HEK293 (cell line): ENCODE data around the gene GNB3.

Source experiments
- CTCF ChIA-PET: fragments of 350-600 bp; formaldehyde crosslinking; extraction: SDS; loops from one replicate; lab custom pipeline; 2021; ENCODE audit warnings: antibody characterized with exemption; lab: Yijun Ruan, JAX
- POLR2A ChIA-PET: fragments of 300-600 bp; formaldehyde crosslinking; extraction: SDS; loops from one replicate; lab custom pipeline; 2020; ENCODE audit warnings: antibody characterized with exemption, inconsistent platforms; lab: Yijun Ruan, JAX
- H3K27ac ChIP-seq: fragments of 200-500 bp; sonication (Bioruptor generic); 2 replicates; pipeline ENCODE4 v1.5.1; 2014; ENCODE audit warnings: low read depth, low read length, control low read depth, inconsistent platforms; ENCODE audit errors: extremely low read depth
- H3K36me3 ChIP-seq, 2 experiments: fragments of 200-500 bp in 1 of 2; sonication (Bioruptor generic) in 1 of 2; 1 replicate in 1 of 2; 2 replicates in 1 of 2; pipeline ENCODE4 v1.5.1; 2014 to 2017; ENCODE audit warnings: inconsistent platforms in 2 of 2, low read length in 2 of 2; ENCODE audit not compliant: control insufficient read depth in 2 of 2, insufficient read depth in 1 of 2
- H3K4me1 ChIP-seq: fragments of 200-500 bp; sonication (Bioruptor generic); 2 replicates; pipeline ENCODE4 v1.5.1; 2014; ENCODE audit warnings: mild to moderate bottlenecking, low read length, inconsistent platforms; ENCODE audit not compliant: control insufficient read depth, insufficient read depth
- H3K4me3 ChIP-seq: 2 replicates; pipeline ENCODE4 v1.5.1; 2011; ENCODE audit warnings: low read depth, mild to moderate bottlenecking, control low read depth, low read length, moderate library complexity
- H3K9me3 ChIP-seq: fragments of 200-500 bp; sonication (Bioruptor generic); 2 replicates; pipeline ENCODE4 v1.5.1; 2014; ENCODE audit warnings: low read depth, low read length, inconsistent platforms; ENCODE audit not compliant: control insufficient read depth, insufficient read depth
- SETDB1 ChIP-seq: IDR thresholded peaks from one replicate; pipeline ENCODE4 v1.6.1; 2017; ENCODE audit warnings: mild to moderate bottlenecking, low read length, moderate library complexity, mixed read lengths; ENCODE audit not compliant: insufficient read length
- ZFP3 ChIP-seq: fragments of 450-650 bp; formaldehyde crosslinking; IDR thresholded peaks from 2 replicates; pipeline ENCODE4 v1.5.1; 2016; ENCODE audit warnings: low read depth, missing biosample characterization, missing genetic modification characterization
- ZNF112 ChIP-seq: fragments of 450-650 bp; formaldehyde crosslinking; IDR thresholded peaks from 2 replicates; pipeline ENCODE4 v1.5.0; 2017; ENCODE audit warnings: missing biosample characterization, missing genetic modification characterization
- ZNF19 ChIP-seq: fragments of 450-650 bp; formaldehyde crosslinking; IDR thresholded peaks from 2 replicates; pipeline ENCODE4; 2016; ENCODE audit warnings: missing biosample characterization, missing genetic modification characterization, low read depth
- ZNF214 ChIP-seq: fragments of 450-650 bp; formaldehyde crosslinking; IDR thresholded peaks from 2 replicates; pipeline ENCODE4 v1.5.1; 2017; ENCODE audit warnings: missing biosample characterization, mild to moderate bottlenecking, missing genetic modification characterization, borderline replicate concordance
- ZNF521 ChIP-seq: fragments of 450-650 bp; formaldehyde crosslinking; IDR thresholded peaks from 2 replicates; pipeline ENCODE4 v1.5.1; 2017; ENCODE audit warnings: missing biosample characterization, mild to moderate bottlenecking, missing genetic modification characterization
- ZNF529 ChIP-seq: fragments of 450-650 bp; formaldehyde crosslinking; IDR thresholded peaks from 2 replicates; pipeline ENCODE4 v1.5.1; 2017; ENCODE audit warnings: missing genetic modification characterization, missing biosample characterization; ENCODE audit not compliant: insufficient replicate concordance
- ZNF549 ChIP-seq: fragments of 450-650 bp; IDR thresholded peaks from 2 replicates; pipeline ENCODE4 v1.5.1; 2018; ENCODE audit warnings: missing biosample characterization, missing genetic modification characterization, mild to moderate bottlenecking, inconsistent platforms, moderate library complexity
- ZNF610 ChIP-seq: fragments of 450-650 bp; formaldehyde crosslinking; IDR thresholded peaks from 2 replicates; pipeline ENCODE4 v1.5.1; 2016; ENCODE audit warnings: missing biosample characterization, missing genetic modification characterization, borderline replicate concordance
- ZNF660 ChIP-seq: fragments of 450-650 bp; IDR thresholded peaks from 2 replicates; pipeline ENCODE4 v1.5.1; 2018; ENCODE audit warnings: missing biosample characterization, mild to moderate bottlenecking, missing genetic modification characterization
- ZNF76 ChIP-seq: fragments of 450-650 bp; formaldehyde crosslinking; IDR thresholded peaks from 2 replicates; pipeline ENCODE4; 2016; ENCODE audit warnings: low read depth, missing biosample characterization, missing genetic modification characterization, borderline replicate concordance
- ZNF830 ChIP-seq: fragments of 450-650 bp; IDR thresholded peaks from 2 replicates; pipeline ENCODE4 v1.5.0; 2018; ENCODE audit warnings: missing biosample characterization, missing genetic modification characterization, low read depth, mild to moderate bottlenecking, moderate library complexity
- TF ChIP-seq, protein P1 (sequence below): fragments of 450-650 bp; formaldehyde crosslinking; IDR thresholded peaks from 2 replicates; pipeline ENCODE4 v1.5.1; 2017; ENCODE audit warnings: missing biosample characterization, mild to moderate bottlenecking, missing genetic modification characterization, moderate library complexity
- TF ChIP-seq, protein P2 (sequence below): sonication (generic); formaldehyde crosslinking; IDR thresholded peaks from 2 replicates; pipeline ENCODE4 v1.8.1; 2022; ENCODE audit warnings: mild to moderate bottlenecking, moderate library complexity, missing genetic modification reagents
- TF ChIP-seq, protein P3 (sequence below): fragments of 450-650 bp; formaldehyde crosslinking; IDR thresholded peaks from 2 replicates; pipeline ENCODE4 v1.5.1; 2016; ENCODE audit warnings: missing biosample characterization, missing genetic modification characterization
- TF ChIP-seq, protein P4 (sequence below): fragments of 450-650 bp; formaldehyde crosslinking; IDR thresholded peaks from 2 replicates; pipeline ENCODE4 v1.5.1; 2016; ENCODE audit warnings: missing biosample characterization, missing genetic modification characterization
- TF ChIP-seq, protein P5 (sequence below): fragments of 450-650 bp; formaldehyde crosslinking; IDR thresholded peaks from 2 replicates; pipeline ENCODE4 v1.5.0; 2017; ENCODE audit warnings: missing biosample characterization, missing genetic modification characterization, borderline replicate concordance
- TF ChIP-seq, protein P6 (sequence below): fragments of 450-650 bp; formaldehyde crosslinking; IDR thresholded peaks from 2 replicates; pipeline ENCODE4 v1.5.1; 2016; ENCODE audit warnings: missing biosample characterization, missing genetic modification characterization
- TF ChIP-seq, protein P7 (sequence below): fragments of 450-650 bp; formaldehyde crosslinking; IDR thresholded peaks from 2 replicates; pipeline ENCODE4 v1.5.1; 2016; ENCODE audit warnings: missing biosample characterization, missing genetic modification characterization
- TF ChIP-seq, protein P8 (sequence below): fragments of 450-650 bp; formaldehyde crosslinking; IDR thresholded peaks from 2 replicates; pipeline ENCODE4 v1.5.1; 2016; ENCODE audit warnings: missing biosample characterization, missing genetic modification characterization

GNB3 gene

DNA sequence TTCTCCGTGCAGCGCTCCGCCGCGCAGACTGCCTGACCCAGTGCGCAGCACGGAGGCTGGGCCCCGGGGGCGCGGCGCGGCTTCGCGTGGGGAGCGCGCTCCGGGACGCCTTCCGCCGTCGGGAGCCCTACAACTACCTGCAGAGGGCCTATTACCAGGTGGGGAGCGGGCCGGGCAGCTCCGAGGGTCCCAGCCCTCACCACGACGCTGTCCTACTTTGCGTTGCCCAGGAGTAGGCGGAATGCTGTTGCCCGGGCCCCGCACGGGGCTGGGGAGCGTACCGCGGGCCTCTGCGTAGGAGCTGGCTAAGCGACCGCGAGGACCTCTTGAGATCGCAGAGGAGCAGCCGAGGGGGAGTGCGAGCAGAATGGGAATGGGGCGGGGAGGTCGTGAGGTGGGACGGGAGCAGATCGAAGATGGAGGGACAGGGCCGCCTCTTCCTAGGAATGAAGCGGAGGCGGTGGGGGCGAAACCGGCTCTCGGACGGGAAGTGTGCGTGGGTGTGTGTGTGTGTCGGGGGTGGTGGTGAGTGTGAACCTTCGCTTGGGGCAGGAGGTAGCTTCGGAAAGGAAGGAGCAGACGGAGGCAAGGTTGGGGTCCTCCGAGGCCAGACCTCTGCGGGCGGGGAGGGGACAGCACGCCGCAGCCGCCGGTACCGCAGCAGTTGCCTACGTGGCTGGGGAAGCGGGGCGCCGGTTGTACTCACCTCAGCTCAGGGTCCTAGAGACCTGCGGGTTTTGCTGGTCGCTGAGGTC, 11.8 kb upstream of the GNB3 start:
- Histone ChIP-seq H3K4me1 (no peaks in the 10 kb centered on the region), H3K36me3 (peaks cover 3 to 40% of the 10 kb centered on the region in 2 experiments), H3K27ac (peak overlapping the region; percentile 86; the same call in 1 of the 2 replicates), H3K4me3 (peak overlapping the region; percentile 47), H3K9me3 (no peaks in the 10 kb centered on the region)
- POLR2A ChIA-PET = interaction anchor here (0.8 to 6.0 kb wide), 15 partner anchors 8 to 295 kb away, joined by 3 to 55 read pairs (median 4); partner anchors contain the start of genes CDCA3, COPS7A, GAPDH and MLF2
- CTCF ChIA-PET = interaction anchor here (0.6 to 3.0 kb wide), 7 partner anchors 43 to 95 kb away, joined by 3 to 10 read pairs (median 3); partner anchors contain the start of gene MLF2
- TF ChIP-seq ZNF76 = peak; percentile 21; the same call in 1 of the 2 replicates
- no peak for TF ChIP-seq ZNF214 (tag by site-specific recombination)
- no peak for TF ChIP-seq ZNF529
- 0 out of 2 replicates have a peak, but pooled peaks have one; percentile 39 for TF ChIP-seq ZNF660 (tag by site-specific recombination)
- TF ChIP-seq, protein P1, sequence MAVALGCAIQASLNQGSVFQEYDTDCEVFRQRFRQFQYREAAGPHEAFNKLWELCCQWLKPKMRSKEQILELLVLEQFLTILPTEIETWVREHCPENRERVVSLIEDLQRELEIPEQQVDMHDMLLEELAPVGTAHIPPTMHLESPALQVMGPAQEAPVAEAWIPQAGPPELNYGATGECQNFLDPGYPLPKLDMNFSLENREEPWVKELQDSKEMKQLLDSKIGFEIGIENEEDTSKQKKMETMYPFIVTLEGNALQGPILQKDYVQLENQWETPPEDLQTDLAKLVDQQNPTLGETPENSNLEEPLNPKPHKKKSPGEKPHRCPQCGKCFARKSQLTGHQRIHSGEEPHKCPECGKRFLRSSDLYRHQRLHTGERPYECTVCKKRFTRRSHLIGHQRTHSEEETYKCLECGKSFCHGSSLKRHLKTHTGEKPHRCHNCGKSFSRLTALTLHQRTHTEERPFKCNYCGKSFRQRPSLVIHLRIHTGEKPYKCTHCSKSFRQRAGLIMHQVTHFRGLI (tag by site-specific recombination) = no peak
- TF ChIP-seq, protein P2, sequence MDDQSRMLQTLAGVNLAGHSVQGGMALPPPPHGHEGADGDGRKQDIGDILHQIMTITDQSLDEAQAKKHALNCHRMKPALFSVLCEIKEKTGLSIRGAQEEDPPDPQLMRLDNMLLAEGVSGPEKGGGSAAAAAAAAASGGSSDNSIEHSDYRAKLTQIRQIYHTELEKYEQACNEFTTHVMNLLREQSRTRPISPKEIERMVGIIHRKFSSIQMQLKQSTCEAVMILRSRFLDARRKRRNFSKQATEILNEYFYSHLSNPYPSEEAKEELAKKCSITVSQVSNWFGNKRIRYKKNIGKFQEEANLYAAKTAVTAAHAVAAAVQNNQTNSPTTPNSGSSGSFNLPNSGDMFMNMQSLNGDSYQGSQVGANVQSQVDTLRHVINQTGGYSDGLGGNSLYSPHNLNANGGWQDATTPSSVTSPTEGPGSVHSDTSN (CRISPR knock-in tag) = no peak; the same call in 1 of the 2 replicates
- TF ChIP-seq ZFP3 (tag by site-specific recombination) = no peak
- no peak for TF ChIP-seq ZNF549 (tag by site-specific recombination)
- no peak; the same call in 1 of the 2 replicates for TF ChIP-seq ZNF610 (tag by site-specific recombination)
- TF ChIP-seq ZNF830 (tag by site-specific recombination) = no peak
- TF ChIP-seq, protein P3, sequence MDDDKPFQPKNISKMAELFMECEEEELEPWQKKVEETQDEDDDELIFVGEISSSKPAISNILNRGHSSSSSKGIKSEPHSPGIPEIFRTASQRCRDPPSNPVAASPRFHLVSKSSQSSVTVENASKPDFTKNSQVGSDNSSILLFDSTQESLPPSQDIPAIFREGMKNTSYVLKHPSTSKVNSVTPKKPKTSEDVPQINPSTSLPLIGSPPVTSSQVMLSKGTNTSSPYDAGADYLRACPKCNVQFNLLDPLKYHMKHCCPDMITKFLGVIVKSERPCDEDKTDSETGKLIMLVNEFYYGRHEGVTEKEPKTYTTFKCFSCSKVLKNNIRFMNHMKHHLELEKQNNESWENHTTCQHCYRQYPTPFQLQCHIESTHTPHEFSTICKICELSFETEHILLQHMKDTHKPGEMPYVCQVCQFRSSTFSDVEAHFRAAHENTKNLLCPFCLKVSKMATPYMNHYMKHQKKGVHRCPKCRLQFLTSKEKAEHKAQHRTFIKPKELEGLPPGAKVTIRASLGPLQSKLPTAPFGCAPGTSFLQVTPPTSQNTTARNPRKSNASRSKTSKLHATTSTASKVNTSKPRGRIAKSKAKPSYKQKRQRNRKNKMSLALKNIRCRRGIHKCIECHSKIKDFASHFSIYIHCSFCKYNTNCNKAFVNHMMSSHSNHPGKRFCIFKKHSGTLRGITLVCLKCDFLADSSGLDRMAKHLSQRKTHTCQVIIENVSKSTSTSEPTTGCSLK (tag by site-specific recombination) = no peak
- TF ChIP-seq SETDB1 = no peak
- TF ChIP-seq, protein P4, sequence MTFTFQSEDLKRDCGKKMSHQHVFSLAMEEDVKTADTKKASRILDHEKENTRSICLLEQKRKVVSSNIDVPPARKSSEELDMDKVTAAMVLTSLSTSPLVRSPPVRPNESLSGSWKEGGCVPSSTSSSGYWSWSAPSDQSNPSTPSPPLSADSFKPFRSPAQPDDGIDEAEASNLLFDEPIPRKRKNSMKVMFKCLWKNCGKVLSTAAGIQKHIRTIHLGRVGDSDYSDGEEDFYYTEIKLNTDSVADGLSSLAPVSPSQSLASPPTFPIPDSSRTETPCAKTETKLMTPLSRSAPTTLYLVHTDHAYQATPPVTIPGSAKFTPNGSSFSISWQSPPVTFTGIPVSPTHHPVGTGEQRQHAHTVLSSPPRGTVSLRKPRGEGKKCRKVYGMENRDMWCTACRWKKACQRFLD (tag by site-specific recombination) = peak; percentile 72; the same call in 1 of the 2 replicates
- TF ChIP-seq, protein P5, sequence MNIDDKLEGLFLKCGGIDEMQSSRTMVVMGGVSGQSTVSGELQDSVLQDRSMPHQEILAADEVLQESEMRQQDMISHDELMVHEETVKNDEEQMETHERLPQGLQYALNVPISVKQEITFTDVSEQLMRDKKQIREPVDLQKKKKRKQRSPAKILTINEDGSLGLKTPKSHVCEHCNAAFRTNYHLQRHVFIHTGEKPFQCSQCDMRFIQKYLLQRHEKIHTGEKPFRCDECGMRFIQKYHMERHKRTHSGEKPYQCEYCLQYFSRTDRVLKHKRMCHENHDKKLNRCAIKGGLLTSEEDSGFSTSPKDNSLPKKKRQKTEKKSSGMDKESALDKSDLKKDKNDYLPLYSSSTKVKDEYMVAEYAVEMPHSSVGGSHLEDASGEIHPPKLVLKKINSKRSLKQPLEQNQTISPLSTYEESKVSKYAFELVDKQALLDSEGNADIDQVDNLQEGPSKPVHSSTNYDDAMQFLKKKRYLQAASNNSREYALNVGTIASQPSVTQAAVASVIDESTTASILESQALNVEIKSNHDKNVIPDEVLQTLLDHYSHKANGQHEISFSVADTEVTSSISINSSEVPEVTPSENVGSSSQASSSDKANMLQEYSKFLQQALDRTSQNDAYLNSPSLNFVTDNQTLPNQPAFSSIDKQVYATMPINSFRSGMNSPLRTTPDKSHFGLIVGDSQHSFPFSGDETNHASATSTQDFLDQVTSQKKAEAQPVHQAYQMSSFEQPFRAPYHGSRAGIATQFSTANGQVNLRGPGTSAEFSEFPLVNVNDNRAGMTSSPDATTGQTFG = no peak
- TF ChIP-seq, protein P6, sequence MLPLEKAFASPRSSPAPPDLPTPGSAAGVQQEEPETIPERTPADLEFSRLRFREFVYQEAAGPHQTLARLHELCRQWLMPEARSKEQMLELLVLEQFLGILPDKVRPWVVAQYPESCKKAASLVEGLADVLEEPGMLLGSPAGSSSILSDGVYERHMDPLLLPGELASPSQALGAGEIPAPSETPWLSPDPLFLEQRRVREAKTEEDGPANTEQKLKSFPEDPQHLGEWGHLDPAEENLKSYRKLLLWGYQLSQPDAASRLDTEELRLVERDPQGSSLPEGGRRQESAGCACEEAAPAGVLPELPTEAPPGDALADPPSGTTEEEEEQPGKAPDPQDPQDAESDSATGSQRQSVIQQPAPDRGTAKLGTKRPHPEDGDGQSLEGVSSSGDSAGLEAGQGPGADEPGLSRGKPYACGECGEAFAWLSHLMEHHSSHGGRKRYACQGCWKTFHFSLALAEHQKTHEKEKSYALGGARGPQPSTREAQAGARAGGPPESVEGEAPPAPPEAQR = no peak
- TF ChIP-seq ZNF521 (tag by site-specific recombination) = no peak
- TF ChIP-seq ZNF112 (tag by site-specific recombination) = no peak
- TF ChIP-seq, protein P7, sequence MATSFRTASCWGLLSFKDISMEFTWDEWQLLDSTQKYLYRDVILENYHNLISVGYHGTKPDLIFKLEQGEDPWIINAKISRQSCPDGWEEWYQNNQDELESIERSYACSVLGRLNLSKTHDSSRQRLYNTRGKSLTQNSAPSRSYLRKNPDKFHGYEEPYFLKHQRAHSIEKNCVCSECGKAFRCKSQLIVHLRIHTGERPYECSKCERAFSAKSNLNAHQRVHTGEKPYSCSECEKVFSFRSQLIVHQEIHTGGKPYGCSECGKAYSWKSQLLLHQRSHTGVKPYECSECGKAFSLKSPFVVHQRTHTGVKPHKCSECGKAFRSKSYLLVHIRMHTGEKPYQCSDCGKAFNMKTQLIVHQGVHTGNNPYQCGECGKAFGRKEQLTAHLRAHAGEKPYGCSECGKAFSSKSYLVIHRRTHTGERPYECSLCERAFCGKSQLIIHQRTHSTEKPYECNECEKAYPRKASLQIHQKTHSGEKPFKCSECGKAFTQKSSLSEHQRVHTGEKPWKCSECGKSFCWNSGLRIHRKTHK (tag by site-specific recombination) = no peak
- no peak for TF ChIP-seq ZNF19 (tag by site-specific recombination)
- TF ChIP-seq, protein P8, sequence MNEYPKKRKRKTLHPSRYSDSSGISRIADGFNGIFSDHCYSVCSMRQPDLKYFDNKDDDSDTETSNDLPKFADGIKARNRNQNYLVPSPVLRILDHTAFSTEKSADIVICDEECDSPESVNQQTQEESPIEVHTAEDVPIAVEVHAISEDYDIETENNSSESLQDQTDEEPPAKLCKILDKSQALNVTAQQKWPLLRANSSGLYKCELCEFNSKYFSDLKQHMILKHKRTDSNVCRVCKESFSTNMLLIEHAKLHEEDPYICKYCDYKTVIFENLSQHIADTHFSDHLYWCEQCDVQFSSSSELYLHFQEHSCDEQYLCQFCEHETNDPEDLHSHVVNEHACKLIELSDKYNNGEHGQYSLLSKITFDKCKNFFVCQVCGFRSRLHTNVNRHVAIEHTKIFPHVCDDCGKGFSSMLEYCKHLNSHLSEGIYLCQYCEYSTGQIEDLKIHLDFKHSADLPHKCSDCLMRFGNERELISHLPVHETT (tag by site-specific recombination) = no peak; the same call in 1 of the 2 replicates
